NCI-H526 (cell line): ENCODE data around the gene UPK1A.

Experiments used
- DNase-seq, 2 experiments: peaks; one replicate each; lab custom pipeline; 2025; lab: John Stamatoyannopoulos, UW

The UPK1A gene

DNA sequence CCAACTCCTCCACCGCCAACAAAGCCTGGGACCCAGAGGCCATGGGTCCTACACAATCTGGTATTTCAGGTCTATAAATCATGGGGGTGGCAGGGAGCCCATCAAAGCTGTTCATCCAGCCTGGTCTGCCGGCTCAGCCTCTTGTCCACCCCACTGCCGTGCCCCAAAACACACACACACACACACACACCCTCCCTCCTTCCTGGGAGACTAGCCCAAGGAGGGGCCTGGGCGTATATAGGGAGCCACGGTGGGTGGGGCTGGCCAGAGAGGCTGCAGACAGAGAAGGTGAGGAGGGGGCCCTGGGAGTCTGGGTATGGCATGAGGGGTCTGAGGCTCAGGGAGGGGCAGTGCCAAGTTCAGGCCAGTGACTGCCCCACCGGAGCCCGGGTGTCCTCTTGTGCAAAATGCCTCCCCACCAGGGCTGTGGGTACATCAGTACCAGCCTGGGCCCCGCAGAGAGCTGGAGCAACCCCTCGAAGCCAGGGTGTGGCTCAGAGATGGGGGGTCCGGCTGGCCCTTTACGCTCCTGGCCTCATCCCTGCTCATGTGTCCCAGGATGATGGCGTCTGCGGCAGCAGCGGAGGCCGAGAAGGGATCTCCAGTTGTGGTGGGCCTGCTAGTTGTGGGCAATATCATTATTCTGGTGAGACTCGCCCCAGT lies at the start of gene UPK1A:
Gene UPK1A (plus strand): TSS at position 267 of the 663 bp plus-strand sequence. CDS start 296 bp downstream, at position 563.
- DNase-seq = no peak

DNA sequence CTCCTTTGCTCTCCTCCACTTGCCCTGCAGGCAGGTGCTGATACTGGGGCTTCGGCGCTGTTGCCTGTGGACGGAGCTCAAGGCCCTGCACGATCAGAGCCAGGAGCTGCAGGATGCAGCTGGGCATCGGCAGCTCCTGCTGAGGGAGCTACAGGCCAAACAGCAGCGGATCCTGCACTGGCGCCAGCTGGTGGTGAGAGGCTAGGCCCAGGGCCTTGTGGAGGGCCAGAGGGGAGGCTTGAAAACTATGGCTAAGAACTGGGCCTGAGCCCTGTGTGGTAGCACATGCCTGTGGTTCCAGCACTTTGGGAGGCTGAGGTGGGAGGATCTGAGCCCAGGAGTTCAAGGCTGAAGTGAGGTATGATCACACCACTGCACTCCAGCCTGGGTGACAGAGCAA lies 47.5 kb upstream of the UPK1A start:
- DNase-seq = peak in 1 of 2 experiments; percentile 22

DNA sequence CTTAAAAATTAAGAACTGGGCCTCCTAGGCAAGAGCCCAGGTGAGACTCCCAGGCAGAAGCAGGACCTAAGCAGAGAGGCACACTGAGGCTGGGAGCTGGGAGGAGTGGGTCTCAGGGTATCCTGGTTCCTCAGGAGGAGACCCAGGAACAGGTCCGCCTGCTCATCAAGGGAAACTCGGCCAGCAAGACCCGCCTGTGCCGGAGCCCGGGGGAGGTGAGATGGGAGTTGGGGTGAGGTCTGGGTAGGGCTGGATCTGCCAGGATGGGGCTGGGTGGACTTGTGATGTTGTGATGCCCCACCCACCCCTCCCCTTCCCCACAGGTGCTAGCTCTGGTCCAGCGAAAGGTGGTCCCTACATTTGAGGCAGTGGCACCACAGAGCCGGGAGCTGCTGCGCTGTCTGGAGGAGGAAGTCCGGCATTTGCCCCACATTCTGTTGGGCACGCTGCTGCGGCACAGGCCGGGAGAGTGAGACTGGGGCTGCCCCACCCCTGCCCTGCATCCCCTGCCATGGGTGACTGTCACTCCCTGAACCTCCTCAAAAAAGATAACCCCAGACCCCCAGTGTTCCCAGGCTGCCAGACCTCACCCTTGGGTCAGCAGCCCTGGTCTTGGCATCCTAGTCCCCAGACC lies 46.9 kb upstream of the UPK1A start:
- DNase-seq = no peak

DNA sequence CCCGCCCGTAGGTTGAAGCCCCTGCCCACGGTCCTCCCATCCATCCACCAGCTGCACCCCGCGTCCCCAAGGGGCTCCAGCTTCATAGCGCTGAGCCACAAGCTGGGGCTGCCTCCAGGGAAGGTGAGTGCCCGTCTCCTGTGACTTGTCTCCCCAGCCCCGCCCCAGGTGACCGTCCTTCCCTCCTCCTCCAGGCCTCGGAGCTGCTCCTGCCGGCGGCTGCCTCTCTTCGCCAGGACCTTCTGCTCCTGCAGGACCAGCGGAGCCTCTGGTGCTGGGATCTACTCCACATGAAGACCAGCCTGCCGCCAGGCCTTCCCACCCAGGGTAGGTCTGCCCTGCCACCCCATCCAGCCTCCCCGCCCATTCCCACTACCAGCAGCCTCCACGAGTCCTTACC lies 46.3 kb upstream of the UPK1A start:
- no peak for DNase-seq

DNA sequence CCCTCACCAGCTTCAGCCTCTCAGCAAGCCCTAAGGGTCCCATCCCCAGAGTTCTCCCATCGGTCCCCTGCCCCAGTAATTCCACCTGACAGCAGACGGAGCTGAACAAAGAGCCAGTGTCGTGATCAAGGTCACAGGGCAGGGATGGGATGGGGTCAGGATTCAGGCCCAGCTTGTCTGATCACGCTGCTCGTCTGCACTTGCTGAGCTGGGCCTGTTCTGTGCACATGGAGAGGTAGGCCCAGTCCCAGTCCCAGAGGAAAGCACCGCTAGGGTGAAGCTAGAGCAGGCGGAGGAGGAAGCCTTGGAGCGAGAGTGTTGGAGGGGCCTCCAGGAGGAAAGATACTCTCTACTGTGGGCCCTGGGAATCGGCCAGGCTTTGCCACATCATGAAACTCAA lies 44.6 kb upstream of the UPK1A start:
- no peak for DNase-seq

DNA sequence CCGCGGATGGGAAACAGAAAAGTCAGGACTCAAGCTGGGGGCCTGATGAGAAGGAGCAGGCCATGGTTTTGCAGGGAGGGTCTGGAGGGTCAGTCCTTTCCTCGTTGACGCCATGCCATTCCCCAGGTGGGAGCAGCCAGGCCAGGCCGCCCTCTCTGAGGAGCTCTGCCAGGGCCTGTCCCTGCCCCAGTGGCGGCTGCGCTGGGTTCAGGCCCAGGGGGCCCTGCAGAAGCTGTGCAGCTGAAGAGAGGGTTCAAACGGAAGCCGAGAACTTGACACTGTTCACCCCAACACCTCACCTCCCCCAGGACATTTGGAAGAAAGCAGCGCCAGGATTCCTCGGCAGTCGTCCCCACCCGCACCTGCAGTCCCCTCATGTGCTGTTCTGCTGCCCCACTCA lies 43.6 kb upstream of the UPK1A start:
- DNase-seq = no peak

DNA sequence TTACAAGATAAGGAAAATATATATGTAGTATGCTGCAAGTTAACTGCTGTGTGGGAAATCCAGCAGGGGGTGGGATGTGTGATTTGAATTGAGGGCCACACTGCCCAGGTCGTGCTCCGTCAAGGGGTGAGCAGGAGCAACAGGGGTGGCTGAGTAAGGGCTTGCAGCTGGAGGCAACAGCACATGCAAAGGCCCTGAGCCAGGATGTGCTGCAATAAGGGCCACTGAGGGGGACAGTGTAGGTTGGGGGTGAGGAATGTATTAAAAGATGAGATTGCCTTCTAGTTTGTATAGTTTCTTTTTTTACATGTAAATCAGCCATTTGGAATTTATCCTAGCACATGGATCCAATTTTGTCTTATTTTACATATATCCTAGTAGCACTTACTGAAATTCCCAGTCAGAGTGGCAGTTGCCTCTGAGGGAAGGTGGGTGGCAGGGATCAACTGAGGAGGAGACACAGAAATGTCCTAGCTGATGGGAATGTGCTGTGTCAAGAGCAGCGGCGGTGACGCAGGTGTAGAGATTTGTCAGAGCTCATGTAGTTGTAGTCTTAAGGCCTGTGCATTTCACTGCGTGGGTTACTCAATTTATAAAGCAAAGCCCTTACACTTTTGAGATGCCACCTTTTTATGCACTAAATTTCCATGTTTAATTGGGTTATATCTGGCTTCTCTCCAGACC lies 42.8 kb upstream of the UPK1A start:
- DNase-seq = no peak

DNA sequence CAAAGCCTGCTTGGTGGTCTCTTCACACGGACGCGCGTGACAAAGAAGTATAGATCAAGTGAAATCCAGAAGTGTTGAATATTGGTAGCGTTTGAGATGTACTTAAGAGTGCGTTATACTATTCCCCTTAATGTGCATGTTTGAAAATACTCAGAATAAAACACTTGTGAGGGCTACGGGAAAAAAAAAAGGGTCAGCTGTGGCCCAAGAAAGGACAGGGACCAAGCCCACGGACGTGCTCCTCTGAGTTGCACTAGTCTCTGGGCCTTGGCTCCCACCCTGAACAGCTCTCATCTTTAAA lies 38.1 kb upstream of the UPK1A start:
- DNase-seq = no peak

DNA sequence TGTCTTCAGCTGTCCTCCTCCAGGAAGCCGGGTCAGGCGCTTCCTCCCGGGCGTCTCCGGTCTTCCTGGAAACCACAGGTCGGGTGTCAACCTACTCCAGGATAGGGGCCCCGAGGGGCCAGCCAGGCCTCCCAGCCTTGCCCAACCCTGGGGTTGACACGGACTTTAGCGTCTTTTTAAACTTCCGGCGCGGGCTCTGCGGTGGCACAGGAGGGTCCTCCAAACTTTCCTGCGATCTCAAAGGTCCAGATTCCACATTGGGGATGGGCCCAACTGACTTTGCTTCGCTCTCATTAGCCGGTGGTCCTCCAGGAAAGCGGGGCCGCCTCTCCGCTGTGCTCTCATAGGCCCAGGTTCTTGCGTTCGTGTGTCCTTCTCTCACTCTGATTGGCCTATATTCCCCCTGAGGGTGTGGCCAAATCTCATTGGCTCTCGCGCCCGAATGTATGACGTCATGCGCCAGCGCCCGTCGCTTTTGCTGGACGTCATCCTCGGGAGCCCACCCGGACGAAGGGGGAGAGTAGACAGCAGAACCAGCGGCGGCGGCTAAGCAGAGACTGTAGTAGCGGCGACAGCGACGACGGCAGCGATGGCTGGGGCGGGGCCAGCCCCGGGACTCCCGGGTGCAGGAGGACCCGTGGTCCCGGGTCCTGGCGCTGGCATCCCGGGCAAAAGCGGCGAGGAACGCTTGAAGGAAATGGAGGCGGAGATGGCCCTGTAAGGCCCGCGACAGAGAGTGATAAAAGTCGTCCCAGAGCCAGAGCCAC lies 37.6 kb upstream of the UPK1A start, which contains the start of gene RBM42:
Gene RBM42 (plus strand): TSS at position 472 of the 767 bp plus-strand sequence. CDS start 118 bp downstream, at position 590.
- DNase-seq = peak; percentile 99 to 100

DNA sequence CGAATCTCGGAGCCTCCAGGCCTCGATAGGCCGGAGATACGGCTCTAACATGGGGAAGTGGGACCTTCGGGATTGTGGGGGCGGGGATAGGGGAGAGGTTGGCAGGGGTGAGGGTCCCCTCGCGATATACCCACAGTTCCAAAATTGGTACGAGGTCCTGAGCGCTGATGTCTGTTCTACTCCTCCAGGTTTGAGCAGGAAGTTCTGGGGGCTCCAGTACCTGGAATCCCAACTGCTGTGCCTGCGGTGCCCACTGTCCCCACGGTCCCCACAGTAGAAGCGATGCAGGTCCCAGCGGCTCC lies 37.0 kb upstream of the UPK1A start:
- no peak for DNase-seq

DNA sequence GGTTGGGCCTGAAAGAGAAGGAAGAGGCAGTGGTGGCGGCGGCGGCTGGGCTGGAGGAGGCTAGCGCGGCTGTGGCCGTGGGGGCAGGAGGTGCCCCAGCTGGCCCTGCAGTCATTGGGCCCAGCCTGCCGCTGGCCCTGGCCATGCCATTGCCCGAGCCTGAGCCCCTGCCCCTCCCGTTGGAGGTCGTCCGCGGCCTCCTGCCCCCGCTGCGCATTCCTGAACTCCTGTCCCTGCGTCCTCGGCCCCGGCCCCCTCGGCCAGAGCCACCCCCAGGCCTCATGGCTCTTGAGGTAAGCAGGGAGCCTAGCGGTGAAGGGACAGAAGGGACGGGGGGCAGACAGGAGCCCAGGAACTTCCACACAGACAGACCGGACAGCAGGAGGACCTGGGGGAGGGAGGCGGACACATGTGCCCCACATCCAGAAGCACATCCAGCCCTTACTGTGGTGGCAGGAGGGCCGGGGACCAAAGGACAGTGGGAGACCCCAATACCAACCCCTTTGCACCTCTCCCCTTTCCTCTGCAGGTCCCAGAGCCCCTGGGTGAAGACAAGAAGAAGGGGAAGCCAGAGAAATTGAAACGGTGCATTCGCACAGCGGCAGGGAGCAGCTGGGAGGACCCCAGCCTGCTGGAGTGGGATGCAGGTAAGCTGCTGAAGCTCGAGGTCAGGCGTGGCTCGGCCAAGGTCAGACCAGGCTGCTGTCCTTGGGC lies 32.4 kb upstream of the UPK1A start:
- DNase-seq = no peak

DNA sequence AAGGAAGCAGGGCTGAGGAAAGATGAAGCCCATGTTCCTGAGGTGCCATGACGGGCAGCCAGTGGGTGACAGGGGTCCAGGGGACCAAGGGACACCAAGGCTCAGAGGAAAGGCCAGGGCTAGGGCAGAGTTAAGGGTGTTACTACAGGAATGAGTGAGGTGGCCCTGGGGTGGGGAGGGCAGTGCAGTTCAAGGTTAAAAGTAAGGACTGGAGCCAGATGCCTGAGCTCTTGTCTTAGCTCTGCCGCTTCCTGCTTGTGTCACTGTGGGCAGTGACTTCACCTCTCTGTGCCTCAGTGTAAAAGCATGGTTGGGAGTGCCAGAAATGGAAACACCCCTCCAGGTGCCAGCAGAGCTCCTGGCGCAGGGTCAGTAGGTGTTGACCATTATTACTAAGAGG lies 29.7 kb upstream of the UPK1A start:
- no peak for DNase-seq

DNA sequence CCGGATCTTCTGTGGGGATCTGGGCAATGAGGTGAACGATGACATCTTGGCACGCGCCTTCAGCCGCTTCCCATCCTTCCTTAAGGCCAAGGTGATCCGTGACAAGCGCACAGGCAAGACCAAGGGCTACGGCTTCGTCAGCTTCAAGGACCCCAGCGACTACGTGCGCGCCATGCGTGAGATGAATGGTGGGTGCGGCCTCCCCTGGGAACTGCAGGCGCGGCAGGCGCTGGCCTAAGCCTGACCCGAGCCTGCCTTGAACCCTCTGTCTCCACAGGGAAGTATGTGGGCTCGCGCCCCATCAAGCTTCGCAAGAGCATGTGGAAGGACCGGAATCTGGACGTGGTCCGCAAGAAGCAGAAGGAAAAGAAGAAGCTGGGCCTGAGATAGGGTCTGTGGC lies 29.2 kb upstream of the UPK1A start:
- no peak for DNase-seq

DNA sequence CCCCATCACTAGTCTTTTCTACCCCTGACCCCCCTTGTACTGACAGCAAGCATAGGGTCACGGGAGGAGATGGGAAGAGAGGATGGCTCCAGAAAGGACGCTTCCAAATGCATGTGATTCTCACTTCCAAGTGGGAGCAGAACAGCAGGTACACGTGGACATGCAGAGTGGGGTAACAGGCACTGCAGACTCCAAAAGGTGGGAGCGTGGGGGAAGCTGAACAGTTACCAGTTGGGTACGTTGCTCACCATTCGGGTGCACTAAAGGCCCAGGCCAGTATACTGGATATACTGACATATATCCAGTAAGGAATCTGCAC lies 27.0 kb upstream of the UPK1A start:
- DNase-seq = no peak

DNA sequence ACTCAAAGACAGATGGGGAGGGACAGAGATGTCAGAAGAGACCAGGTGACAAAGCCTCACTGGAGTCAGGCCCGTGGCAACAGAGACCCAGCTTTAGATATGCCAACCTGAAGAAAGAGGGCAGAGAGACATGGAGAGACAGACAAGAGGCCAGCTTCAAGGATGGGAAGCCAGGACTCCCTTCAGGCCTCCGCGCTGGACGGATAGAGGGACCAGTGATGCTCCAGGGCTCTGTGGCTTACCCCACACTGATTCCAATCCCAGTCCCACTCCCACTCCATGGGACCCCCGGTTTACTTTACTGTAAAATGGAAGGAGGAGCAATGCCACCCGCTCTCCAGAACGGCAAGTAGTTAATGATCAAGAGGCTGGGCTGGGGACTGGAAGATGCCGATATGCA lies 26.5 kb upstream of the UPK1A start:
- DNase-seq = no peak

DNA sequence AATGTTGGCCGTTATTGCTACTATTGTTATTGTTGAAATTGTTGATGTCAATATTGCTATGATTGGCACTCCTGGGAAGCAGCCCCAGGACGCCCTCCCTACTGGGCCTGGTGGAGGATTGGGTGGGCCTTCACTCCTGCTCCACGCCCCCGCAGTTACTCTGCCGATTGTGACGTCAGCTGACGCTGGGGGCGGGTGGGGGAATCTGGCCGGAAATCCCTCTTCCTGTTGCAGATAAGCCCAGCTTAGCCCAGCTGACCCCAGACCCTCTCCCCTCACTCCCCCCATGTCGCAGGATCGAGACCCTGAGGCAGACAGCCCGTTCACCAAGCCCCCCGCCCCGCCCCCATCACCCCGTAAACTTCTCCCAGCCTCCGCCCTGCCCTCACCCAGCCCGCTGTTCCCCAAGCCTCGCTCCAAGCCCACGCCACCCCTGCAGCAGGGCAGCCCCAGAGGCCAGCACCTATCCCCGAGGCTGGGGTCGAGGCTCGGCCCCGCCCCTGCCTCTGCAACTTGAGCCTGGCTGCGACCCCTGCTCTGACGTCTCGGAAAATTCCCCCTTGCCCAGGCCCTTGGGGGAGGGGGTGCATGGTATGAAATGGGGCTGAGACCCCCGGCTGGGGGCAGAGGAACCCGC lies 24.7 kb upstream of the UPK1A start, which contains the start of gene ETV2:
Gene ETV2 (plus strand): TSS at position 231 of the 637 bp plus-strand sequence. CDS start 716 bp downstream, outside the sequence.
- no peak for DNase-seq

DNA sequence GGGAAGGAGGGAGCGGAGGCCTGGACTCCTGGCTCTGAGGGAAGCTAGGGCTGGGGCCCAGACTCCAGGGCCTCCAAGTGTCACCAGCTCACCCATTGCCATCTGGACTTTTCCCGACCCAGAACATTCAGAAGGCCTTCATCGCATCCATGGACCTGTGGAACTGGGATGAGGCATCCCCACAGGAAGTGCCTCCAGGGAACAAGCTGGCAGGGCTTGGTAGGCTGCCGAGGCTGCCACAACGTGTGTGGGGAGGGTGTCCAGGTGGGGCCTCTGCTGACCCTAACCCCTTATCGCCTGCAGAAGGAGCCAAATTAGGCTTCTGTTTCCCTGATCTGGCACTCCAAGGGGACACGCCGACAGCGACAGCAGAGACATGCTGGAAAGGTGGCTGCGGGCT lies 24.0 kb upstream of the UPK1A start:
- DNase-seq = no peak

DNA sequence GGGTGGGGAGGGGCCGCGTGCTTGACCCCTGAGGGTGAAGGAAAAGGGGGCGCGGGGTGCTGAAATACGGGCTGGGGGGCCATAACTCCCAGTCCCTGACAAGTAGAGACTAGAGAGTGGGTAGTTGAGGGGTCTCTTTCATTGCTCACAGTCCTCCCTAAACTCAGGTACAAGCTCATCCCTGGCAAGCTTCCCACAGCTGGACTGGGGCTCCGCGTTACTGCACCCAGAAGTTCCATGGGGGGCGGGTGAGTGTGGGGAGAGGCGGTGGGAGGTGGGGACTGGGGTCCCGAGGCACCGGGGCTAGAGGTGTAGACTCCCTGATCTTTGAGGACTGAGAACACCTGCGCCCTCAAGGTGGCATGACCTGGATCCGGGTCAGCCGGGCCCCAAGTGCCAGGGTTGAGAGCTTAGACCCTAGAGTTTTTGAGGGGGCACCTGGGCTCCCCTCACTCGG lies 23.5 kb upstream of the UPK1A start:
- DNase-seq = peak in 1 of 2 experiments; percentile 29

DNA sequence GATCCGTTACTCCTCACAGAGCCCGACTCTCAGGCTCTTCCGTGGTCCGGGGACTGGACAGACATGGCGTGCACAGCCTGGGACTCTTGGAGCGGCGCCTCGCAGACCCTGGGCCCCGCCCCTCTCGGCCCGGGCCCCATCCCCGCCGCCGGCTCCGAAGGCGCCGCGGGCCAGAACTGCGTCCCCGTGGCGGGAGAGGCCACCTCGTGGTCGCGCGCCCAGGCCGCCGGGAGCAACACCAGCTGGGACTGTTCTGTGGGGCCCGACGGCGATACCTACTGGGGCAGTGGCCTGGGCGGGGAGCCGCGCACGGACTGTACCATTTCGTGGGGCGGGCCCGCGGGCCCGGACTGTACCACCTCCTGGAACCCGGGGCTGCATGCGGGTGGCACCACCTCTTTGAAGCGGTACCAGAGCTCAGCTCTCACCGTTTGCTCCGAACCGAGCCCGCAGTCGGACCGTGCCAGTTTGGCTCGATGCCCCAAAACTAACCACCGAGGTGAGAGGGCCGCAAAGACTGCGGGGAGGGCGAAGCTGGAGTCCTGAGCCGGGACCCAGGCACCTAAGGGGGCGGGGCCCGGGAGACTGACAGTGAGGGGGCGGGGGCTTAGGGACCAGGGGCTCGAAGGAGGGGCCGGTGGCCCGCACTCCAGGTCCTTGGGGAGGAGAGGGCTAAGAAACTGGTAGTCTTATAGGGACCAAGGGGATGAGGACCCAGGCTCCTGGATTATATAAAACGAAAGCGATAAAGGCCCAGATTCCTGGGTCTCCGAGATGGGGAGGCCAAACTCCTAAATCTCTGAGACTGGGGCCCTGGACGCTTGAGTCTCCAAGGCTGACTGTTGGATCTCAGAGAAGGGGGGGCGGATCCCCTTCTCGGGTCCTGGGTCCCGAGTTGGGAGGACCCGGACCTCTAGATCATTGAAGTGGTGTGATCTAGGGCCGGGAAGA lies 22.8 kb upstream of the UPK1A start:
- DNase-seq = peak; percentile 84 to 97

DNA sequence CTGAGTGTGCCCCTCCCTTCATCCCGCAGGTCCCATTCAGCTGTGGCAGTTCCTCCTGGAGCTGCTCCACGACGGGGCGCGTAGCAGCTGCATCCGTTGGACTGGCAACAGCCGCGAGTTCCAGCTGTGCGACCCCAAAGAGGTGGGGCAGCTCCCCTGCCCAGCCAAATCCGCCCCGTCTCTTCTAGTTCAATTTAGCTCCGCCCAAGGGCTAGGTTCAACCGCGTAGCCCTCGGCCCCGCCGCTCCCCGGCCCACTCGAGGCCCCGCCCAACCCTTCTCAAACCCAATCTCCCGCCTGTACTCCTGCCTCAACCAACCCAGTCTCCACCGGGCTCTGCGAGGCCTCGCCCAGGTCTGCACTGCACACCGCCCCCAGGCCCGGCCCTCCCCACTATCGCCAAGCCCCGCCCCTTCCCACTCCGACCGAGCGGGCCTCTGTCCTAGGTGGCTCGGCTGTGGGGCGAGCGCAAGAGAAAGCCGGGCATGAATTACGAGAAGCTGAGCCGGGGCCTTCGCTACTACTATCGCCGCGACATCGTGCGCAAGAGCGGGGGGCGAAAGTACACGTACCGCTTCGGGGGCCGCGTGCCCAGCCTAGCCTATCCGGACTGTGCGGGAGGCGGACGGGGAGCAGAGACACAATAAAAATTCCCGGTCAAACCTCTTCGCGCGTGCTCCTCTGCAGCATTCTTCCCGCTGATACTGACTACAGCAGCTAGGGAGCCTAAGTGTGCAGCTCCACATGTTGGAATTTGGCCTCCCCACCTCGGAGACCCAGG lies 21.9 kb upstream of the UPK1A start:
- peak; percentile 96 to 99 for DNase-seq
